Measurements from ENCODE around the gene FAM217B. TPM values are rescaled to one million over a fixed set of nuclear protein-coding genes. Genes with fewer than 3 reads are reported as not detected.
A peak's percentile ranks its signal among the peaks of the same experiment; 100 is the strongest.

The FAM217B gene, protein sequence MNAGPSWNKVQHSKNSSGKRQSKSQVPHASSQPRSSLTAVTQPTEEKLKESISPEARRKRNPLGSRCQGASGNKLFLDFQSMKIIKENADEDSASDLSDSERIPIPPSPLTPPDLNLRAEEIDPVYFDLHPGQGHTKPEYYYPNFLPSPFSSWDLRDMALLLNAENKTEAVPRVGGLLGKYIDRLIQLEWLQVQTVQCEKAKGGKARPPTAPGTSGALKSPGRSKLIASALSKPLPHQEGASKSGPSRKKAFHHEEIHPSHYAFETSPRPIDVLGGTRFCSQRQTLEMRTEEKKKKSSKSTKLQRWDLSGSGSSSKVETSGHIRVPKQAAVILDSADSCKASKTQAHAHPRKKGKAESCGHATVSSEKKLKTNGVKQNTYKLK
- 2.8 and 3.6 TPM in 2 replicates for total RNA-seq (2014; rRNA removed; shearing (Covaris generic))

GRCh38 chr20:59940129-59940955 lies at the start of gene FAM217B, which contains the start of gene PPP1R3D:
Gene FAM217B (plus strand): TSS chr20:59940389. CDS start chr20:59943944, 3,555 bp downstream.
Gene PPP1R3D (minus strand): TSS chr20:59940305. CDS start chr20:59939931, 374 bp downstream.
- DNase-seq (ENCODE audit: low spot score): peak; percentile 89

GRCh38 chr20:59891581-59891980 lies 48.6 kb upstream of the FAM217B start:
- no peak for DNase-seq (ENCODE audit: low spot score)

- no peak for DNase-seq (ENCODE audit: low spot score)
Observed at GRCh38 chr20:59895908-59896307, 44.3 kb upstream of the FAM217B start.

GRCh38 chr20:59902470-59902869 lies 37.7 kb upstream of the FAM217B start:
- no peak for DNase-seq (ENCODE audit: low spot score)

DNA sequence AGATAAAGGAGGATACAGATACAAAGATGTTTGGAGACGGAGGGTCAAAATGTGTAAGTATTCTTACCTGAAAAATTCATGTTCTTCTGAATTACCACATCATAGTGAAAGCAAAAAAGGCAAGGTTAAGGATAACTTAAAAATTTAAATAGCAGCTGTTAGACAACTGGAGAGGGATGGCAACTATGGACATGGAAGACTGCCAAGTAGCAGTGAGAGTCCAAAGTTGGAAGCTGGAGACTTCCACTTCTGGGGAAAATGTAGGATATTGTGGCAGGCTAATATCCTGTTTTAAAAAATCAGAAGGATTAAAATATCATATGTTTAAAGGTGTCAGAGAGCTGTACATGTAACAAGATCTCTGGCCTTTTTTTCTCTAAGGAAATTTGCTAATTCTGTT lies 36.6 kb upstream of the FAM217B start:
- DNase-seq (ENCODE audit: low spot score): no peak

DNA sequence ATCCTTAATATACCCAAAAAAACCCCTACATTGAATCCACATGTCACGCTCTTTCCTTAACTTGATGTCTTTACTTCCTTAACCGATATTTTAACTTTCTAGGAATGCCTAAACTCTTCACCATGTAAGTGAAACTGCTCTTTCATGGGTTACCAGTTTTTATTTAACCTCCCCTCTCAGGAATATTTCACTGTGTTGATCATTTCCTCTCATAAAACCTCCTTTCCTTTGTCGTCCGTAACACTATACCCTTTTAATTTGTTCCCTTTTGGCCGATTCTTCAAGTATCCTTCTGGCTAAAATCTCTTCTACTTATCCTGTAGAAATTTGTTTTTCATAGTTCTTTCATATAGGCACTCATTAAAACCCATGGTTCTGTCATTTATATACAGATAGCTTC lies 31.3 kb upstream of the FAM217B start:
- DNase-seq (ENCODE audit: low spot score): no peak

GRCh38 chr20:59911041-59911440 lies 29.1 kb upstream of the FAM217B start:
- no peak for DNase-seq (ENCODE audit: low spot score)

GRCh38 chr20:59912609-59913008 lies 27.6 kb upstream of the FAM217B start:
- DNase-seq (ENCODE audit: low spot score): no peak

- no peak for DNase-seq (ENCODE audit: low spot score)
Observed at GRCh38 chr20:59920944-59921343, 19.2 kb upstream of the FAM217B start.

DNA sequence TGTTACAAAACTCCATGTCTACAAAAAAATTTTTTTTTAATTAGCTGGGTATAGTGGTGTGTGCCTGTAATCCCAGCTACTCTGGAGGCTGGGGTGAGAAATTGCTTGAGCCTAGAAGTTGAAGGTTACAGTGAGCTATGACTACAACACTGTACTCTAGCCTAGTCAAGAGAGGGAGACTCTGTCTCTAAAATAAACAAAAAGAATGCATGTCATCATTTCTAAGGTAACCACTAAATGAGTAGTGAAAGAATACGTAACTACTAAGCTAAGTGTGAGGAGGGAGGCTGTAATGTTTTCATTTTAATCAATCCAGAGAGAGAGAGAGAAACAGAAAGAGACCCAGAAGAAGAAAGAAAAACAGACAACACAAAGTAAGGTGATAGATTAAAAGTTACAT lies 16.7 kb upstream of the FAM217B start:
- DNase-seq (ENCODE audit: low spot score): peak; percentile 17

GRCh38 chr20:59925359-59925758 lies 14.8 kb upstream of the FAM217B start:
- no peak for DNase-seq (ENCODE audit: low spot score)

- no peak for DNase-seq (ENCODE audit: low spot score)
Observed at GRCh38 chr20:59925899-59926298, 14.3 kb upstream of the FAM217B start.

DNA sequence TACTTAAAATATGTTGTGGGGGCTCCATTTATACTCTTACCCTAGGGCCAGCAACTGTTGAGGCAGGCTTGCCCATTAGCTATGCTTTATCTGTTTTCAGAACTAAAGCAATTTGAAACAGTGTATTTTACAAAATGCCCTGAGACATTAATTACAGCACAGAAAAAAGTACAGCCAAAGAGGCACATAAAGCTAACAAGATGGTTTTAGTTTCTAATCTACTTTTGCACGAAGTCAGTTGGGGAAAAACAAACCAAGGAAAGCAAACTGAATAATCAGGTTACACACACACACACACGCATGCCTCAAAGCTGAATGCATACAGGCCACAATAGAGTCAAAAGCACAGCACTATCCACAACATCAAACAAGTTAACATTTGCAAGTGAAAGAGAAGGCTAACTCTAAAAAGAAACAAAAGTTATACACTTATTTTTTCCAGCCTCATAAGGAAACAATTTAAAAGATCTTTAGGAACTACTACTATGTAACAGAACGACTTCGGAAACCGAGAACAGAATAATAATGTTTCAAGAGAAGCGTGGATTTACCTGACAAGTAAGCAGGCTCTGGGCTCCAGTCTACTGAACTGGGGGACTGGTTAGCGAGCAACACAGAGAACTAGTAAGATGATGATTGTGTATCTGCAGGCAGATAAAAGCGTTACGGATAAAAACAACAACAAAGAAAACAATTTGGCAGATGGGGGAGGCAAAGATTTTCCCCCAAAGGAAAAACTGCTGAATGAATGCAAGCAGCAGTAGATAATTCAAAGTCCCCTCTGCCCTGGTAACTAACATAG lies 8.5 kb upstream of the FAM217B start:
- DNase-seq (ENCODE audit: low spot score): no peak

DNA sequence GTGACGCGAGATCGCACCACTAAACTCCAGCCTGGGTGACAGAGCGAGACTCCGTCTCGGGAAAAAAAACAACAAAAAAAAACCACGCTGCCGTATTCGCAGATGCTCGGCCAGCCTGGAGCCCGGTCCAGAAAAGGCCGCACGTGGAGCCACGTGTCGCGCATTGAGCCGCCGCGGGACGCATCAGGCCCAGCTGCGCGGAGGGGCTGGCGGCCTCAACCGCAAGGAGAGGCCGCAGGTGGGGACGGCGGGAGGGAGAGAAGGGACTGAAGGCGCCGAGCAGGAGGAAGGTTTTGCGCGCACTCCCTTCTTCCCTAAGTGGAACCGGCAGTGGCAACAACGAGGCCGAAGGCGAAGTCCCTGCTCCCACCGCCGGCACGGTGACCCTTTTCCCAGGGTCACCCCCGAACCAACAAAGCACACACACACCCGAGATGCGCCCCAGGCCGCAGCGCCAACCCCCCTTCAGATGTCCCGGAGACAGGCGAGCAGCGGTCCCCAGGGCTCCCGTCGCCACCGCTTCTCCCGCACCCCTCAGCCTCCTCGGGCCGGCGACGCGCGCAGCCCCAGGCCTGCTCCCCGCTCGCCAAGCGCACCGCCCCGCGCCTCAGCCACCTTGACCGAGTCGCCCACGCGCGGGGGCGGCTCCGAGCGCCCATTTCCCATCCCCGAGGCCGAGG lies 7.4 kb upstream of the FAM217B start:
- DNase-seq (ENCODE audit: low spot score): no peak

- no peak for DNase-seq (ENCODE audit: low spot score)
Observed at GRCh38 chr20:59933296-59933848, 6.8 kb upstream of the FAM217B start, which contains the start of gene SYCP2. Gene SYCP2 (minus strand): TSS chr20:59933637. CDS start chr20:59922413, 11,224 bp downstream.

DNA sequence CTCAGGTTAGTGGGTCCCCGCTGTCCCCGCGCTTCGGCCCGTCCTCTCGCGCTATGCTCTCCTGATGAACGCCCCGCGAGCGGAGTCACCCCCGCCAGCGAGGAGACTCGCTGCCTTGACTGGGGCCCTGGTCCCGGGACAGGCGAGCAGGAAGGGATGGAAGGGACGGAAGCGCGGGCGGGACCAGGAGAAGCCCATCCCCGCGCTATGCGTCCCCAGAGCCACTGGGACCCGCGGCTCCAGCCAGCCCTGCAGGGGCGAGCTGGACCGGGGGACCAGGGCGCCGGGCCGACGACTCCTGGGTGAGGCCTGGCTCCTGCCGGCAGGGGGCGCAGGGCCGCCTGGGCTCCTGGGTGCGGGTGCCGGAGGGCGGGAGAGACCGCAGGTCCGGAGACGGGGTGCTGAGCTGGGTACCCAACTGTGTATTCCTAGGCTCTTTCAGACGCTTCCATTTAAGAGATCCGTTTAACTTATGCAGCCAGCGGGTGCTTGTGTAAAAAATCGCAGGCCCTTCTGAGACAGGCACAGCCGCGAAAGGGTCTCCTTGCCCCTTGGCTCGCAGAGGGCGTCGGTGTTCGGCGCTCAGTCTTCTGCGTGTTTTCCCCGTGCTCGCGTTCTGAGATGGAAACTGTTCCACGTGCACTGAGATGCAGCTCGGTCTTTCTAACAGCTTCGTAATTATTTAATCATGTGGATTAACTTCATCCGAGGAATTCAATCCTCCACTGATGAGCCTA lies 6.2 kb upstream of the FAM217B start:
- DNase-seq (ENCODE audit: low spot score): no peak

DNA sequence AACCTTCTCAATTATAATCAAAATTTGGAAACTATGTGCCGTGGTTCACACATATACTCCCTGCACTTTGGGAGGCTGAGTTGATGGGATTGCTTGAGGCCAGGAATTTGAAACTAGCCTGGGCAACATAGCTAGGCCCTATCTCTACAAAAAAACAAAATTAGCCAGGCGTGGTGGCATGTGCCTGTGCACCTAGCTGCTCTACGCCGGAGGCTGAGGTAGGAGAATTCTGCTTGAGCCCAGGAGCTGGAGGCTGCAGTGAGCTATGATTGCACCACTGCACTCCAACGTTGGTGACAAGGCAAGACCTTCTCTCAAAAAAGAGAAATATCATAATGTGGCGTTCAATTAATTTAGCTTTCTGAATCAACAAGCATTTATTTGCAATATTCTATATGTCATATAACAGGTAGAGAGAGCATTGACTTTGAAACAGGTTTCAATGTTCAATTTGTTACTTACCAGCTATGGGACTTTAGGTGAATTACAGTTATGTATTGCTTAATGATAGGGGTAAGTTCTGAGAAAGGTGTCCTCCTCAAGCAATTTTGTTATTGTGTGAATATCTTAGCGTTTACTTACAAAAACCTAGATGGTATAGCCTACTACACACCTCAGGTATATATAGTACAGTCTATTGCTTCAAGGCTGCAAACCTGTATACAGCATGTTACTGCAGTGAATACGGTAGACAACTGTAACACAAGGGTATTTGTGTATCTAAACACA lies 4.6 kb upstream of the FAM217B start:
- no peak for DNase-seq (ENCODE audit: low spot score)

DNA sequence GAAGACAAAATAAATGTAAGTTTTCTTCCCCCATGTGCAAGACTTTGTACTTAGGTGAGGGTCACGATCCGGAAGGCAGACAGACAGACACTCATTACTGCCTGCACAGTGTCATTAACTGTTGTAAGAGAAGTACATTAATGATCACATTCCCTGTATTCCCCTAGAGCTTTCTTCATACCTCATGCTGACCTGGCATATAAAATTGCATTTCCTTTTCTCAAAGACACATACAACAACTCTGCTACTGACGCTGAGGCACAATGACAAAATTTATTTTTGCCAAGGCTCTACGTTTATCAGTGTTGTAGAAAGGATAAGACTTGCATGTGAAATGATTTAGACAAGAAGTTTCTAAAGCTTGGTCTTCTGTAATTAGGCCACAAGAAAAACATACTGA lies 3.8 kb upstream of the FAM217B start:
- DNase-seq (ENCODE audit: low spot score): no peak

GRCh38 chr20:59937150-59937549 lies 3.0 kb upstream of the FAM217B start:
- DNase-seq (ENCODE audit: low spot score): no peak

DNA sequence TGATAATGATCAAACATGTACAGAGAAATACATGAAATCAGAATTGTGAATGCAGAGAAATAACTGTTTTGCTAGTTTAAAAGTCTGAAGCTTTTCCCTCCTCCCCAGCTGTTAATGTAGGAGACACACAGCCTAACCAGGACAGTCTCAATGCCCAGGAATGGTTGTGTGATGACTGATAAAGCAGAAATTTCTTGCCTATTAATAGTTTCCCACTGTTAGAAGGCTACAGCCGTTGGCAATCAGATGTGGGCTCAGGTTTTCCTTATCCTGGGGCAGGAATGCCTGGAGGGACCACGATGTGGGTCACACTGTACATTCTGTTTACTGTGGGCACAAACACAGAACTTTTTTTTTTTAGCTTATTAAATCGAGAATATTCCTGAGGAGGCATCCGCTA lies 2.0 kb upstream of the FAM217B start:
- DNase-seq (ENCODE audit: low spot score): peak; percentile 19

All from H4 (cell line).